Esophagus squamous epithelium (tissue), 4 donors: Measurements from ENCODE around the gene EOLA2.

ENCODE experiments used
- POLR2A ChIP-seq, 4 donors: fragments of 450-650 bp; IDR thresholded peaks; one replicate each; pipeline ENCODE4 v1.6.1; 2017; ENCODE audit warnings: antibody characterized with exemption in 4 of 4, mild to moderate bottlenecking in 4 of 4, moderate library complexity in 3 of 4
- TF ChIP-seq, protein P1 (sequence below), 6 experiments: fragments of 450-650 bp in 4 of 6; fragments of 200-600 bp in 2 of 6; sonication (generic) in 2 of 6; IDR thresholded peaks; one replicate each; pipeline ENCODE4 v1.5.1; 2016 to 2019; ENCODE audit warnings: antibody characterized with exemption in 6 of 6, mild to moderate bottlenecking in 4 of 6, moderate library complexity in 4 of 6

GRCh38 chrX:149949743-149950436 lies 11.6 kb upstream of the EOLA2 start:
- TF ChIP-seq, protein P1, sequence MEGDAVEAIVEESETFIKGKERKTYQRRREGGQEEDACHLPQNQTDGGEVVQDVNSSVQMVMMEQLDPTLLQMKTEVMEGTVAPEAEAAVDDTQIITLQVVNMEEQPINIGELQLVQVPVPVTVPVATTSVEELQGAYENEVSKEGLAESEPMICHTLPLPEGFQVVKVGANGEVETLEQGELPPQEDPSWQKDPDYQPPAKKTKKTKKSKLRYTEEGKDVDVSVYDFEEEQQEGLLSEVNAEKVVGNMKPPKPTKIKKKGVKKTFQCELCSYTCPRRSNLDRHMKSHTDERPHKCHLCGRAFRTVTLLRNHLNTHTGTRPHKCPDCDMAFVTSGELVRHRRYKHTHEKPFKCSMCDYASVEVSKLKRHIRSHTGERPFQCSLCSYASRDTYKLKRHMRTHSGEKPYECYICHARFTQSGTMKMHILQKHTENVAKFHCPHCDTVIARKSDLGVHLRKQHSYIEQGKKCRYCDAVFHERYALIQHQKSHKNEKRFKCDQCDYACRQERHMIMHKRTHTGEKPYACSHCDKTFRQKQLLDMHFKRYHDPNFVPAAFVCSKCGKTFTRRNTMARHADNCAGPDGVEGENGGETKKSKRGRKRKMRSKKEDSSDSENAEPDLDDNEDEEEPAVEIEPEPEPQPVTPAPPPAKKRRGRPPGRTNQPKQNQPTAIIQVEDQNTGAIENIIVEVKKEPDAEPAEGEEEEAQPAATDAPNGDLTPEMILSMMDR (IDR thresholded peaks at IDR 0.05), result no peak
- no peak for TF ChIP-seq POLR2A (IDR thresholded peaks at IDR 0.05)
